GM12878 (cell line): Measurements from ENCODE around the gene SQSTM1. TPM values are rescaled to one million over a fixed set of nuclear protein-coding genes. Genes with fewer than 3 reads are reported as not detected.

ENCODE experiments used
- ATAC-seq: fragments of 200-7000 bp; cut with Tn5 transposase; 3 replicates; pipeline ENCODE4 v1.9.1; 2020; ENCODE audit warnings: mild to moderate bottlenecking, moderate library complexity
- BruUV-seq: library from RNA; stranded (reverse); fragments of 400-500 nt; replicated peaks from 2 replicates; lab custom pipeline; 2021; lab: Mats Ljungman, UMichigan
- CTCF ChIA-PET: fragments of 300-600 bp; sonication (Branson Sonifier 250); formaldehyde crosslinking; extraction: SDS; loops from one replicate; lab custom pipeline; 2021; ENCODE audit warnings: inconsistent platforms; lab: Yijun Ruan, JAX
- POLR2A ChIA-PET: fragments of 350-600 bp; formaldehyde crosslinking; extraction: SDS; loops from one replicate; lab custom pipeline; 2021; ENCODE audit warnings: inconsistent platforms; lab: Charles Lee
- RAD21 ChIA-PET: fragments of 300-600 bp; sonication (Branson Sonifier 250); formaldehyde crosslinking; loops from one replicate; lab custom pipeline; 2023; ENCODE audit warnings: antibody characterized with exemption; ENCODE audit not compliant: unreplicated experiment; lab: Charles Lee
- SMC1A ChIA-PET: fragments of 300-600 bp; sonication (Branson Sonifier 250); formaldehyde crosslinking; loops from one replicate; lab custom pipeline; 2023; ENCODE audit not compliant: unreplicated experiment, uncharacterized antibody; lab: Charles Lee
- DNase-seq: peaks from one replicate; pipeline ENCODE4 v3.0.0-alpha.2; 2011; ENCODE audit warnings: low read depth, low spot score
- FAIRE-seq: peaks from 3 replicates; lab custom pipeline; 2011; peaks lifted over from hg19 to GRCh38; lab: Jason Lieb, UNC
- H2AFZ ChIP-seq: 2 replicates; pipeline ENCODE4 v1.6.0; 2011; ENCODE audit warnings: low read depth, low read length, control low read depth; ENCODE audit not compliant: control insufficient read depth
- H3K27ac ChIP-seq: 2 replicates; pipeline ENCODE4 v1.5.1; 2011; ENCODE audit warnings: control low read depth; ENCODE audit not compliant: control insufficient read depth, insufficient read depth
- H3K27me3 ChIP-seq, 2 experiments: replicated peaks in 1 of 2; 2 replicates each; pipeline versions ENCODE4 v1.6.0 to v1.6.1; 2011; ENCODE audit warnings: low read length in 1 of 2; ENCODE audit not compliant: control insufficient read depth in 2 of 2, insufficient read depth in 2 of 2
- H3K36me3 ChIP-seq, 2 experiments: 2 replicates each; pipeline ENCODE4 v1.5.1; 2011; ENCODE audit warnings: low read length in 1 of 2; ENCODE audit not compliant: control insufficient read depth in 2 of 2, insufficient read depth in 2 of 2
- H3K4me1 ChIP-seq: 2 replicates; pipeline ENCODE4 v1.6.1; 2011; ENCODE audit warnings: mild to moderate bottlenecking, low read length, moderate library complexity, mixed read lengths; ENCODE audit not compliant: control insufficient read depth, insufficient read depth
- H3K4me2 ChIP-seq: 2 replicates; pipeline ENCODE4 v1.6.0; 2011; ENCODE audit warnings: control low read depth; ENCODE audit not compliant: control insufficient read depth, insufficient read depth
- H3K4me3 ChIP-seq: fragments of 200-600 bp; sonication (generic); 2 replicates; pipeline ENCODE4 v1.5.1; 2016
- H3K79me2 ChIP-seq: 2 replicates; pipeline ENCODE4 v1.6.0; 2011; ENCODE audit warnings: low read length; ENCODE audit not compliant: control insufficient read depth, insufficient read depth
- H3K9ac ChIP-seq: 2 replicates; pipeline ENCODE4 v1.8.0; 2011; ENCODE audit warnings: low read length, control low read depth, mixed read lengths; ENCODE audit not compliant: control insufficient read depth, insufficient read depth
- H3K9me3 ChIP-seq: replicated peaks from 3 replicates; pipeline ENCODE4 v1.5.1; 2011; ENCODE audit warnings: mild to moderate bottlenecking, low read length; ENCODE audit not compliant: control insufficient read depth, insufficient read depth
- H4K20me1 ChIP-seq: 2 replicates; pipeline ENCODE4 v1.6.0; 2011; ENCODE audit not compliant: control insufficient read depth, insufficient read depth
- BHLHE40 ChIP-seq, 2 experiments: fragments of 450-650 bp in 1 of 2; IDR thresholded peaks; 2 replicates each; pipeline ENCODE4 v1.6.1; 2011 to 2017; ENCODE audit warnings: low read depth in 2 of 2, borderline replicate concordance in 1 of 2, improper control_type of control experiment in 1 of 2, low read length in 1 of 2, mild to moderate bottlenecking in 1 of 2
- CBX5 ChIP-seq: sonication (generic); IDR thresholded peaks from 2 replicates; pipeline ENCODE4 v1.6.1; 2016; ENCODE audit warnings: low read depth, moderate library complexity, mild to moderate bottlenecking, inconsistent platforms
- EED ChIP-seq: sonication (generic); IDR thresholded peaks from 2 replicates; pipeline ENCODE4 v1.6.1; 2016; ENCODE audit warnings: antibody characterized with exemption, low read depth
- EP300 ChIP-seq, 2 experiments: fragments of 150-350 bp in 1 of 2; IDR thresholded peaks; 2 replicates each; pipeline ENCODE4 v1.6.1; 2011 to 2012; ENCODE audit warnings: low read depth in 2 of 2, low read length in 2 of 2, borderline replicate concordance in 1 of 2, improper control_type of control experiment in 1 of 2, inconsistent platforms in 1 of 2; ENCODE audit not compliant: control insufficient read depth in 1 of 2
- JUND ChIP-seq: IDR thresholded peaks from 2 replicates; pipeline ENCODE4 v1.6.1; 2012; ENCODE audit warnings: low read depth, mild to moderate bottlenecking, low read length, improper control_type of control experiment, moderate library complexity
- KLF5 ChIP-seq: fragments of 450-650 bp; IDR thresholded peaks from 2 replicates; pipeline ENCODE4 v1.6.1; 2014; ENCODE audit warnings: mild to moderate bottlenecking; ENCODE audit not compliant: partially characterized antibody
- MAX ChIP-seq: IDR thresholded peaks from 2 replicates; pipeline ENCODE4 v1.6.1; 2012; ENCODE audit warnings: low read depth, low read length, improper control_type of control experiment
- MTA3 ChIP-seq: IDR thresholded peaks from 2 replicates; pipeline ENCODE4 v1.6.1; 2012; ENCODE audit warnings: low read length, inconsistent platforms, borderline replicate concordance
- NBN ChIP-seq: fragments of 450-650 bp; IDR thresholded peaks from 2 replicates; pipeline ENCODE4 v1.6.1; 2016
- NFXL1 ChIP-seq: fragments of 450-650 bp; IDR thresholded peaks from 2 replicates; pipeline ENCODE4 v1.6.1; 2017; ENCODE audit warnings: antibody characterized with exemption, mild to moderate bottlenecking, borderline replicate concordance
- PML ChIP-seq: IDR thresholded peaks from 2 replicates; pipeline ENCODE4 v1.6.1; 2012; ENCODE audit warnings: low read length, inconsistent platforms
- POLR2A ChIP-seq: IDR thresholded peaks from 2 replicates; pipeline ENCODE4 v1.6.1; 2011; ENCODE audit warnings: low read depth, mild to moderate bottlenecking, low read length
- RUNX3 ChIP-seq: IDR thresholded peaks from 2 replicates; pipeline ENCODE4 v1.6.1; 2012; ENCODE audit warnings: low read length, inconsistent platforms
- SIN3A ChIP-seq: IDR thresholded peaks from 2 replicates; pipeline ENCODE4 v1.6.1; 2012; ENCODE audit warnings: low read depth, low read length, improper control_type of control experiment
- SP1 ChIP-seq: IDR thresholded peaks from one replicate; pipeline ENCODE4 v1.6.1; 2011; ENCODE audit warnings: low read depth, low read length
- SUZ12 ChIP-seq: fragments of 200-600 bp; sonication (generic); IDR thresholded peaks from one replicate; pipeline ENCODE4 v1.6.1; 2018; ENCODE audit warnings: antibody characterized with exemption, mild to moderate bottlenecking; ENCODE audit not compliant: unreplicated experiment
- ZNF207 ChIP-seq: fragments of 450-650 bp; IDR thresholded peaks from 2 replicates; pipeline ENCODE4 v1.6.1; 2014; ENCODE audit warnings: antibody characterized with exemption, mild to moderate bottlenecking, borderline replicate concordance
- ZZZ3 ChIP-seq: IDR thresholded peaks from 2 replicates; pipeline ENCODE4 v1.6.1; 2011; ENCODE audit warnings: low read depth; ENCODE audit not compliant: control insufficient read depth, insufficient read length
- WGBS: methylation state at CpG from one replicate; pipeline ENCODE4 v1.1.6; 2016; ENCODE audit warnings: low lambda C conversion rate; ENCODE audit not compliant: insufficient replicate concordance, insufficient coverage; ENCODE audit errors: missing lambda C conversion rate; 5-methylcytosine and 5-hydroxymethylcytosine counted together
- in situ Hi-C: fragments of 300-500 bp; cut with MboI; formaldehyde crosslinking; loops from 9 replicates; pipeline ENCODE4 v1.14.3; 2018; ENCODE audit warnings: mixed read lengths
- intact Hi-C: fragments of 100-400 bp; cut with micrococcal nuclease; formaldehyde crosslinking; loops from one replicate; pipeline ENCODE4 v1.14.2; 2022; ENCODE audit not compliant: unreplicated experiment
- polyA plus RNA-seq, 11 experiments: library from polyadenylated mRNA; depleted of rRNA in 4 of 11; unstranded in 6 of 11; stranded (reverse) in 5 of 11; fragments of >200 nt; fragmentation: Nextera tagmentation in 4 of 11; fragmentation: Illumina TruSeq in 1 of 11; extraction: Ambion mirVana in 4 of 11; extraction: Trizol in 1 of 11; gene quantifications; 1 replicate in 1 of 11; 2 replicates in 10 of 11; pipeline versions ENCODE4 v1.2.1 to v1.2.3, GENCODE V29; 2011 to 2016; ENCODE audit warnings: inconsistent platforms in 2 of 11, missing spikeins in 2 of 11, low read depth in 1 of 11
- total RNA-seq, 4 experiments: library from RNA; depleted of rRNA in 3 of 4; stranded (reverse); fragments of >200 nt in 3 of 4; fragmentation: Illumina TruSeq in 1 of 4; extraction: Trizol in 1 of 4; gene quantifications; 2 replicates each; pipeline versions ENCODE4 v1.2.1 to v1.2.3, GENCODE V29; 2013 to 2021
- TF ChIP-seq, protein P1 (sequence below): fragments of 450-650 bp; conservative IDR thresholded peaks from 2 replicates; pipeline ENCODE4 v1.6.1; 2017; ENCODE audit warnings: mild to moderate bottlenecking, moderate library complexity
- TF ChIP-seq, protein P2 (sequence below): IDR thresholded peaks from 2 replicates; pipeline ENCODE4 v1.6.1; 2011; ENCODE audit warnings: low read depth, low read length, improper control_type of control experiment, borderline replicate concordance

Gene SQSTM1
- total and polyA plus RNA-seq, 10 of the 15 experiments (the other 5 are each of a cell fraction or from before 2014, with no cell fraction given) = 6.3 to 138 (median 62.1) TPM

DNA sequence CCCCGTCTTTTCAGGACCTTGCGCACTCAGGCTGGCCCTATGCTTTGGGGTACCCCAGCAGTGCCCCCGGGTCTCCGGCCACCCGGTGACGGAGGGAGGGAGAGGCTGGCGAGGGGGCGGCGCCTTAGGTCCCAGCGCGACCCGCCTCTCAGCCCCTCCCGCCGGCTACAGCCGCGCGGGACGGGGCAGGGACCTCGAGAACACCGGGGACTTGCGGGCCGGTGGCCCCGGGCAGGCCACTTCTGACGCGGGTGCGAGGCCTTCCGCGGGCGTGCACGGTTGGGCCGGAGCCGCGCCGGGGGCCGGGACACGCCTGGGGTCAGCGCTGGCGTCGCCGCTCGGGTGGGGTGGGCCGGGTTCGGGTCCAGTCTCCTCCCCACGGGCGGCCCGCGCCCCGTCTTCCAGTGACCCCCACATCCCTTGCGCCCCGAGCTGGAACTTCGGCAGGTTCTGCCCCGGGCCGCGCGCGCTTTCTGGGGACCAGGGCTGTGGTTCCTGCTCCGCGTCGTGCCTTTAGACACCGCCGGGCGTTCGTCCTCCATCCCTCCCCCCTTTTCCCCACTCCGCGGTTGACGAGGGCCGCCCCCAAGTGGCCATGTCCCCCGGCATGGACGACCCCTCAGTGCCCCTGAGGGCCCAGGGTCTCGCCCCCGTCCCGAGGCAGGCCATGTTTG is 3.8 kb upstream of the SQSTM1 start (continued):
- TF ChIP-seq KLF5 (no peak), JUND (no peak), MAX (no peak), BHLHE40 (IDR thresholded peaks at IDR 0.05; ENCODE audit: borderline replicate concordance in 1 of 2, low read depth in 2 of 2, low read length in 1 of 2) (peak in 1 of 2 experiments; percentile 9; a peak in 1 of 4 replicates), ZZZ3 (no peak), PML (no peak), MTA3 (no peak), ZNF207 (no peak)

- CTCF ChIA-PET = interaction anchor here (0.9 kb wide), 1 partner anchor 102 kb away, joined by 3 read pairs; no protein-coding TSS in a partner anchor
- H3K4me3 ChIP-seq = peak overlapping the region; percentile 41; the same call in 1 of the 2 replicates
- no peaks in the 10 kb centered on the region for H3K9me3 ChIP-seq
- in situ Hi-C loops (loop anchor here (10.0 to 25.0 kb wide), 2 partner anchors 995 to 1693 kb away; partner anchors contain the start of gene MGAT1), intact Hi-C loops (no loop called here)
- H3K4me1 ChIP-seq = peaks cover 34% of the 10 kb centered on the region
- peaks cover 6% of the 10 kb centered on the region for H4K20me1 ChIP-seq
- SMC1A ChIA-PET = no interaction called here
- FAIRE-seq (no peak), ATAC-seq (no peak), DNase-seq (no peak)
- WGBS = 83% methylated on average over 8 of the region's 8 CpGs
- no peaks in the 10 kb centered on the region; a peak in 2 of 4 replicates for H3K36me3 ChIP-seq
- RAD21 ChIA-PET = interaction anchor here (1.1 to 1.7 kb wide), 2 partner anchors 14 to 15 kb away, joined by 3 to 4 read pairs; no protein-coding TSS in a partner anchor
- H3K27ac ChIP-seq = no peak overlapping the region
- POLR2A ChIA-PET = no interaction called here
- H3K9ac ChIP-seq = peak overlapping the region; percentile 58; the same call in 1 of the 2 replicates
- H3K79me2 ChIP-seq = peaks cover 21% of the 10 kb centered on the region
- H2AFZ ChIP-seq = peak overlapping the region; percentile 64
- H3K27me3 ChIP-seq = no peaks in the 10 kb centered on the region
- no TSS peak for BruUV-seq
- peak overlapping the region; percentile 91 for H3K4me2 ChIP-seq
- TF ChIP-seq SUZ12 (no peak), SIN3A (no peak), NBN (no peak), SP1 (no peak), RUNX3 (no peak), EP300 (IDR thresholded peaks at IDR 0.05; ENCODE audit: borderline replicate concordance in 1 of 2, control insufficient read depth in 1 of 2, low read depth in 2 of 2, low read length in 2 of 2) (no peak), NFXL1 (no peak), POLR2A (no peak), CBX5 (no peak), BHLHE40 (IDR thresholded peaks at IDR 0.05; ENCODE audit: borderline replicate concordance in 1 of 2, low read depth in 2 of 2, low read length in 1 of 2) (no peak), EED (no peak)
- TF ChIP-seq, protein P1, sequence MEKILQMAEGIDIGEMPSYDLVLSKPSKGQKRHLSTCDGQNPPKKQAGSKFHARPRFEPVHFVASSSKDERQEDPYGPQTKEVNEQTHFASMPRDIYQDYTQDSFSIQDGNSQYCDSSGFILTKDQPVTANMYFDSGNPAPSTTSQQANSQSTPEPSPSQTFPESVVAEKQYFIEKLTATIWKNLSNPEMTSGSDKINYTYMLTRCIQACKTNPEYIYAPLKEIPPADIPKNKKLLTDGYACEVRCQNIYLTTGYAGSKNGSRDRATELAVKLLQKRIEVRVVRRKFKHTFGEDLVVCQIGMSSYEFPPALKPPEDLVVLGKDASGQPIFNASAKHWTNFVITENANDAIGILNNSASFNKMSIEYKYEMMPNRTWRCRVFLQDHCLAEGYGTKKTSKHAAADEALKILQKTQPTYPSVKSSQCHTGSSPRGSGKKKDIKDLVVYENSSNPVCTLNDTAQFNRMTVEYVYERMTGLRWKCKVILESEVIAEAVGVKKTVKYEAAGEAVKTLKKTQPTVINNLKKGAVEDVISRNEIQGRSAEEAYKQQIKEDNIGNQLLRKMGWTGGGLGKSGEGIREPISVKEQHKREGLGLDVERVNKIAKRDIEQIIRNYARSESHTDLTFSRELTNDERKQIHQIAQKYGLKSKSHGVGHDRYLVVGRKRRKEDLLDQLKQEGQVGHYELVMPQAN = no peak
- TF ChIP-seq, protein P2, sequence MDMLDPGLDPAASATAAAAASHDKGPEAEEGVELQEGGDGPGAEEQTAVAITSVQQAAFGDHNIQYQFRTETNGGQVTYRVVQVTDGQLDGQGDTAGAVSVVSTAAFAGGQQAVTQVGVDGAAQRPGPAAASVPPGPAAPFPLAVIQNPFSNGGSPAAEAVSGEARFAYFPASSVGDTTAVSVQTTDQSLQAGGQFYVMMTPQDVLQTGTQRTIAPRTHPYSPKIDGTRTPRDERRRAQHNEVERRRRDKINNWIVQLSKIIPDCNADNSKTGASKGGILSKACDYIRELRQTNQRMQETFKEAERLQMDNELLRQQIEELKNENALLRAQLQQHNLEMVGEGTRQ = no peak
Observed at GRCh38 chr5:179817470-179817840, 3.2 kb upstream of the SQSTM1 start.
